ENCODE measurements around the gene ENTPD6. TPM values are rescaled to one million over a fixed set of nuclear protein-coding genes. Genes with fewer than 3 reads are reported as not detected.
"Not testable (repeated sequence)": the region's sequence is repeated elsewhere in the genome, so short reads cannot be mapped to it uniquely, and the experiment has no call there.

The ENTPD6 gene
- polyA plus RNA-seq, 1 donor: 46.7 TPM

- no peak for DNase-seq
Measured at GRCh38 chr20:25257130-25257529, 61.6 kb downstream of the ENTPD6 start.

- no peak for DNase-seq
Measured at GRCh38 chr20:25257756-25258475, 62.4 kb downstream of the ENTPD6 start.

GRCh38 chr20:25258476-25258805 is 62.9 kb downstream of the ENTPD6 start:
- DNase-seq: no peak

GRCh38 chr20:25258828-25259227 is 63.3 kb downstream of the ENTPD6 start:
- no peak for DNase-seq

- no peak for DNase-seq
Measured at GRCh38 chr20:25259358-25259757, 63.8 kb downstream of the ENTPD6 start.

GRCh38 chr20:25259788-25260254 is 64.3 kb downstream of the ENTPD6 start:
- DNase-seq: no peak

DNA sequence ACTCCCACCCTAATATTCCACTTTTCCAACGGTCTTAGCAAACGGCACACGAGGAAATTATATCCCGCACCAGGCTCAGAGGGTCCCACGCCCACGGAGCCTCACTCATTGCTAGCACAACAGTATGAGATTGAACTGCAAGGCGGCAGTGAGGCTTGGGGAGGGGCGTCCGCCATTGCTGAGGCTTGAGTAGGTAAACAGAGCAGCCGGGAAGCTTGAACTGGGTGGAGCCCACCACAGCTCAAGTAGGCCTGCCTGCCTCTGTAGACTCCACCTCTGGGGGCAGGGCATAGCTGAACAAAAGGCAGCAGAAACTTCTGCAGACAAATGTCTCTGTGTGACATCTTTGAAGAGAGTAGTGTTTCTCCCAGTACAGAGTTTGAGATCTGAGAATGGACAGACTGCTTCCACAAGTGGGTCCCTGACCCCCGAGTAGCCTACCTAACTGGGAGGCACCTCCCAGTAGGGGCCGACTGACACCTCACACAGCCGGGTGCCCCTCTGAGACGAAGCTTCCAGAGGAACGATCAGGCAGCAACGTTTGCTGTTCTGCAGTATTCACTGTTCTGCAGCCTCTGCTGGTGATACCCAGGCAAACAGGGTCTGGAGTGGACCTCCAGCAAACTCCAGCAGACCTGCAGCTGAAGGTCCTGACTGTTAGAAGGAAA is 65.4 kb downstream of the ENTPD6 start:
- not testable (repeated sequence) for DNase-seq

DNA sequence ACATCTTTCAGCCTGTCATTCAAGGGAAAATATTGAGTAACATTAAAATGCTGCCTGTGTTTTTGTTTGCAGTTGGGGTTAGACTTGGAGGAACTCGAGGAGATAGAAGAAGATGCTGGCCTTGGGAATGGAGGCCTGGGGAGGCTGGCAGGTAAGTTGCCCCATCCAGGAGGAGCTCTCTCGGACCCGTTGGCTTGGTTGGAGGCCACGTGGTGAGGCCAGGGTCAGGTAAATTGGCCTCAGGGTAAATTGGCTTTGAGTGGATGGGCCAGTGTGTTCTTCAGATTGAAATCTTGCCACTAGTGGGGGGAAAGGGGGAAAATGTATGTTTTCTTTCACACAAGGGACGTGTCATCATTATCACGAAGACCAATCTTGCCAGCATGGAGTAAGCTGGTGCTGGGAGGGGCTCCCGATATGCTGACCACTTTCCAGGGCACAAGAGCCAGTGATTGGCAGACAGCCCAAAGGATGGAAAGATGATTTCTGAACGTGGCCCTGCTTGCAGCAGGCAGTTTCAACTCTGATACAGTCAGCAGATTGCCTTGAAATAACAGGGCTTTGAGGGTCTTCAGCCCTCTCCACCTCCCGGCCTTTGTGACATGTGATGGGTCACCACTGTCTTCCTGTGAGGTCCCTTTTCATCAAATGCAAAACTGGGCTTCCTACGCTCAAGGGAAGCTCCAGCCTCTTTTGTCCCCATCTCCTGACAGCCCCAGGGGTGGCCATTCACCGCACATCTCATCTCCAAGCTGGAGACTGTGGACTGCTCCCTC is 73.7 kb downstream of the ENTPD6 start:
- no peak for DNase-seq

GRCh38 chr20:25269833-25270170 is 74.3 kb downstream of the ENTPD6 start:
- no peak for DNase-seq

- no peak for DNase-seq
Measured at GRCh38 chr20:25270829-25271251, 75.3 kb downstream of the ENTPD6 start.

DNA sequence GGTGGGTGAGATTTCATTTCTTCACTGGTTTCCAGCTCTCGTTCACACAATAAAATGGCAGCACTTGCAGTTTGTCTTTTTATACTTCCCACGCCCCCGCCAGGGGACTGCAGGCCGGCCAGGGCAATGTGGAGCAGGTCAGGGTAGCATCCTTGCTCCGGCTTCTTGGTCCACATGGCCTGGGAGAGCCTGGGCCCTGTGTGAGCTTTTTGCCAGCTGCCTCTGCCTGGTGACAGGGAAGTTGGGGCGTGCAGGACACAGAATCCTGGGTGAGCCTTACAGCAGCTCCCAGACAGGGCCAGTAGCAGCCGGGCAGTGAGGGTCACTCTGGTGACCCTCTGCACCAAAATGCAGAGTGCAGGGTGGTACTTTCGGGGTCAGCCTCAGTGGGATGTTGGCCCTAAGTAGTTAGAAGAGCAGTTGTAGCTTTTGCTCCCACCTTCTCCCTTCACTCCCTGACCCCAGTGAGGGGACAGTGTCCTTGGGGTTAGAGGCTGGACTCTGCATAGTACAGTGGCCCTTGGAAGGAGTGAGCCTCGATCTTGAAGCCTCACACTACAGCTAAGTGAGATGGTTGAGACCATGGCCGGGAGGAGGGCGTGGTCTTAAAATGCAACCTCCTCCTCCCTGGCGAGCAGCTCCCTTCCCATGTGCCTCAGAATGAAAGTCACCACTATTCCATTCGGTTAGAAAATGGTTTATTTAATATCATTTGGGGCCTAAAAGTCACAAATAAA is 76.1 kb downstream of the ENTPD6 start:
- DNase-seq: no peak

GRCh38 chr20:25272223-25273000 is 76.9 kb downstream of the ENTPD6 start:
- no peak for DNase-seq

DNA sequence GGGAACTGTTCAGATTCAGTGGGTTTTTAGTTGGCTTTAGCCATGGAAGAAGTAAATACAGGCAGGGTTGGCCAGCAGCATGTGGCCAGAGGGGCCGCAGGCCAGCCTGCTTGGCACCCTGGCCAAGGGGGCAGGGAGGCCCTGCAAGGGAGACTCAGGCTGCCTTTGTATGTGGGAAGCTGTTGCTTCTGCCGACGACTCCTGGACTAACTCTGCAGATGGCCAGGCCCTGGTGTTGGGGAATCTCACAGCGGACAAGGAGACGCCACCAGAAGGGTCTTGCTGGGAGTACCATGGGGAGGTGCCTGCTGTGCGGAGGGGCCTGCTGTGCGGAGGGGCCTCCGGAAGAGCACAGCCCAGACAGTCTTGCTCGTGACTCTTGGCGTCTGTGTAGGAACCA is 77.5 kb downstream of the ENTPD6 start:
- no peak for DNase-seq

GRCh38 chr20:25273541-25274358 is 78.2 kb downstream of the ENTPD6 start:
- DNase-seq: no peak

DNA sequence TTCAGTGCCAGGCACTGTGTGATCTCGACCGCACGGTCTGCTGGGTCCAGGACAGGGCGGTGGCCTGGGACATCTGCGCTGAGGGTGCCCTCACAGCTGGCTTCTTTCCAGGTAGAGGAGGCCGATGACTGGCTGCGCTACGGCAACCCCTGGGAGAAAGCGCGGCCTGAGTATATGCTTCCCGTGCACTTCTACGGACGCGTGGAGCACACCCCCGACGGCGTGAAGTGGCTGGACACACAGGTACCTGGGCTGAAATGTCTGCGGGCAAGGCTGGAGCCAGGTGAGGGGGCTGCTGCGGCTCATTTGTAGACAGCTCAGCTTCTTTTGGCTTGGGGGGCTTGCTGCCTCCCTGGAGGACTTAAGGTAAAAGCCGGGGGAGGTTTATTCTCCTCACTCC is 79.0 kb downstream of the ENTPD6 start:
- DNase-seq: no peak

DNA sequence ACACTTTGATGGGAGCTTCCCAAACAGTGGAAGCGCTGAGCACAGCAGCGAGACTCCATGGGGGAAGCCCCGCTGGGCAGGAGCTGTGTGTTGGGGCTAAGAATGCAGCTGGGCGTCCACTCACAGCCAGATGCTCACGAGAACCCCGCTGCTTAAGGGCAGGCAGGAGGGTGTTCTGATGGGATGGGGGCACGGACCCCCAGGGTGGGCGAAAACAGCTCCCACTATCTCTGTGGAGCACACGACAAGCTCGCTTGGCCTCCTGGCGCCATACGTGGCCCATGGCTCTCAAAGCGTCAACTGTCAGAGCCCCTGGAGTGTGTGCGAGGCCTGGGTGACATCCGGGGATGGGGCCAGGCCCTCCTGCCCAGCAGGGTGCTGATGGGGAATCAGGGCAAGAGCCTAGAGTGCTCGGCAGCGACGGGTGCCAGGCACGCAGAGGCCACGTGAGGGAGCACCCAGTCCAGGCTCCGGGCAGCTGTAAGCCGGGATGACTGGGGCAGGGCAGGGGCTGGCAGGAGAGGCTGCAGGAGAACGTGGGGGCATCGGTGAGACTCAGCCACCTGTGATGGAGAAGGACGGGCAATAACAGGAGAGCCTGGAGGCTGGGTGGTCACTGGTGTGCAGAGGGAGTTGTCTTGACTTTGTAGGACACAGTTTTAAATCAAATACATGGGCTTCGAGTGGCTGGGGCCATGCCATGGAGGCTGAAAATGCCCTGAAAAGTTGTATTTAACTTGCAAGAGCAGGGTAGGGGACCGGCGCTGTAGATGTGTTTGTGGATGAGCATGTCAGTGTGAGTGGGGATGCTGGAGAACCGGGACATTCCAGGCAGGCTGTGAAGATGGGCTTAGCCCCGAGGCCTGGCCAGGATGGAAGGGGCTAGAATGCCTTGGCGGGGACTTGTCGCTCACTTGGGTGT is 79.6 kb downstream of the ENTPD6 start:
- no peak for DNase-seq

- no peak for DNase-seq
Measured at GRCh38 chr20:25275813-25276532, 80.5 kb downstream of the ENTPD6 start.
